Measurements from ENCODE around the gene ARHGEF33. TPM values are rescaled to one million over a fixed set of nuclear protein-coding genes. Genes with fewer than 3 reads are reported as not detected.

Gene ARHGEF33
- total RNA-seq, 1 donor from 2014 or later = 4.0 TPM

DNA sequence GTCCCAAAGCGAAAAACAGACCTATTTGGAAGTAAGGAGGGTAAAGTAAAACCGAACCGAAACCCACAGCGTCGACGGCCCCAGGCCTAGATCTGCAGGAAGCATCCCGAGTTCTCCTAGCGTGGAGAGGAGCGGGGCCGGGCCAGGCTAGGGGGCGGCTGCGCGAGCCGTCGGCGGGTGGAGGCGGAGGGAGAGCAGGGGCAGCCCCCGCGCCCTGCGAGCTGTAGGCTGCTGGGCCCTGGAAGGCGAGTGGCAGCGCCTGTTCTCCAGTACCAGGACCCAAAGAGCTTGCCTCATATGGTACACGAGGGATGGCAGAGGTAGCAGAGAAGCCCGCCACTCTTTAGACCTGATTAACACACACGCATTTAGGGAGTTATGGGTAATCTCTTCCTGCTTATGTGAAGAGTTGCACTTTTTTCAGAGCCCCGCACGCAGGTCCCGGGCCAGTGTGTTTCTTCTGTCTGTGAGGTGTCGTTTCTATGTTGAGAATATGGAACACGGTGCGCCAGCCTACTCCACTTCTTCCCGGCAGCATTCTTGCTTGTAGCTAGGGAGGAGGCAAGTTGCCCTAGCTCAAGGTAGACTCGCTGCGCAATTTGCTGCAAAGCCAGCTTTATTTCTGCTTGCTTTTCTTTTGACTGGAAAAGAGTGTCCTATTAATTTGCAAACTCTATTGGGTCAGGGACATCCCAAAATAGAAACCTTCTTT, 71.1 kb downstream of the ARHGEF33 start:
- no peak for DNase-seq

DNA sequence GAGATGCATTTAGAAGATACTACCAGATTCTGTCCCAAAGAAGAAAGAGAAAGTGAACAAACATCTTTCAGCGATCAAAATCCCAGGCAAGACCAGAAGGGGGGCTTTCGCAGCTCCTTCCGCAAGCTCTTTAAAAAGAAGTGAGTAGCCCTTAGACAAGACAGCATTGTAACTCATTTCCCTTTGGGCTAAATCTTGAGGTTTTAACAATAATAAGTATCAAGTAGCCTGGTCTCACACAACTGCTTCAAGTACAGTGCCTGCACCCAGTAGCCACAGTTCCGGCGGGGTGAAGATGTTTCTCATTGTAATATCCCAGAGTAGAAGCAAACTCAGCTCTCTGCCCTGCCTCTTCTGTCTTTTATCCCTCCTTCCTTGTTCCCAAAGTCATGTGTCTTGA, 76.3 kb downstream of the ARHGEF33 start:
- DNase-seq = no peak

DNA sequence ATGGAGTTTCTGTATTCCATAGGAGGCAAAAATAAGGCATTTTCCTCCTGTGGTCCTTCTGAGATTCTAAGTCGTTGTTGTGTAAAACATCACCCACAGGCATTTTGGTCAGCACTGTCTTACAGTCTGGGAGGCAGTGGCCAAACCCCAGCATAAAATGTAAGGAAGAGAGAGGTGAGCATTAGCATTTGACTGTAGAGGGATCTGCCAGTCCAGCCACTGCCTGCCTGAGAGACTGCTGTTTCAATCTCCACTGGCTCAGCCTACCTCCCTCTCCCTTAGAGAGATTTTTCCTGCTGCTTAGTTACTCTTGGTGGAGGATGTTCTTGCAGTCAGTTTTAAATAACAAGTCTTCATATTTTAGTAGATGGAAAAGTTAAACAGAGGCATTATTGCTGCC, 77.0 kb downstream of the ARHGEF33 start:
- no peak for DNase-seq

DNA sequence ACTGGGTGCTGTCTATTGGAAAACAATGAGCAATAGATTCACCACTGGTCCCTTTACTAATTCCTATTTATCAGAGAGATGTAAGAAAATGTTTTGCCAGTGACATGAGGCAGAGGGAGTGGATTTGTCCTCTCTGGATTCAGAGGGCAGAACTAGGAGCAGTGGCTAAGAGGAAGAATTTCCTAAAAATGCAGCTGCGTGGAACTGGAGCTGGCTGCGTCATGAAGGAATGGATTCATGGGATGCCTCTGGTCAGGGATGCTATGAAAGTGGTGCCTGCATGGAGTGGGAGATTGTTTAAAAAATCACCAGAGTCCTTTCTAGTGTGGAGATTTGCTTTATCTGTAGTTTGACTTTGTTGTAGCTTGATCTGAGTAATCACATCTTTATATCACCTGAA, 78.3 kb downstream of the ARHGEF33 start:
- no peak for DNase-seq

DNA sequence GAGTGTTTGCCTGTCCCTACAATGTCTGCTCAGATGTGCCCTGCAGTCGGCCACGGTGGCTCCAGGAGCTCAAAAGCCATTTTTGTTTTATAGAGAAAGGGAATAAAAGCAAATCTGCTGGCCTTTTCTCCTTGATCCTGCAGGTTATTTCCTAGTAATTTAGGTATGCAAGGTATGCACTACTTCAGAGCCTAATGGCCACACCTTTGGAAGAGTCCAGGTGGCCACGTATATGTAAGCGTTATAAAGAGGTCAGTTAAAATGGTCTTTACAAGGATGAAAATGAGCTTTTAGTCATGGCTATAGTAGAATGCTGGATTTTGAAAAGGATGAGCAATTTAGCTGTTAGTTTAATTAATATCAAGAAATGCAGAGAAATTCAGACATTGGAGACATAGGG, 81.7 kb downstream of the ARHGEF33 start:
- DNase-seq = no peak

DNA sequence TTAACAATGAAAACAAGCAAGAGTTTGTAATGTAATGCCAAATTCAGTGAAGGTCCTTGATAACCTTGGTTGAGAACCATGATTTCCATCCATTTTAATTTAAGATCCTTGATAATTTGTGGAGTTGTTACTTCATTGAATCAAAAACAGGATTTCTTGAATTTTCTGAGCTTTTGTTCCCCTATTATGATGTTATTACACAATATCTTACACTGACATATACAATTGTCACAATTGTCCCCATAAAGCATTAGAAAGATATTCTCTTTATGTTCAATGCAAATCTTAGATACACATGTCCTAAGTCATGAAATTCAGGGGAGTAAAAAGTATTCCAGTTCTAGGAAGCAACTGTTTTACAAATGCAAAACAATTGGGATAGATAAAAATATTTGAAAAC, 83.6 kb downstream of the ARHGEF33 start:
- DNase-seq = no peak

DNA sequence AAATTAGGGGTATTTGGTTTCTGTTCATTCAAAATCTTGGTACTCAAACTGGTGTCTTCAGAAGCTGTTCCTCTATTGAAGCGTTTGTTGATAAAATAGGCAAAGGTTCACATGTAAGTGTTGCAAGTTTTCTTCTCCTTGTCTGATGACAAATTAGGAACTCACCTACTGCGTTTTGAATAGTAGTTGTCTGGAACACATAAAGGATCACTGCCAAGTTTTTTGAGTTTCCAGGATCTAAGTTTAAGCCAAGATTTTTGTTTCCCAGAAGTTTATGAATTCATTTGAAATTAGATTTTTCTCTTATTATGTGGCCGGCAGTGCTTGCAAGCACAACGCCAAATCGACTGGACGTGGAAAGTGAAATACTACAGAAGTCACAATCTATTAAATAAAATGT, 85.4 kb downstream of the ARHGEF33 start:
- DNase-seq = peak; percentile 56

DNA sequence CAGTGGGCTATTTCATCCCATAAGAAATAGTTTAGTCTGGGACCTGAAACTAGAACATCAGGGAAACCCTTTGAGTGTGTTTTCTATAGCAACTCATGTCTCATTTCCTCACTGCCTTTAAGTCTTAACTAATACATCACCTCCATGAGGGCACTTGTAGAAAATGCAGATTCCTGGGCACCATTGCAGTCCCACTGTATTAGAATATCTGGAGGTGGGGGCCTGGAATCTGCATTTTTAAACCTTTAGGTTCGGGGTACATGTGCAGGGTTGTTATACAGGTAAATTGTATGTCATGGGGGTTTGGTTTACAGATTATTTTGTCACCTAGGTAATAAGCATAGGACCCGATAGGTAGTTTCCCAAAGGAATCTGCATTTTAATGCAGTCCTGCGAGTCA, 87.4 kb downstream of the ARHGEF33 start:
- DNase-seq = no peak

DNA sequence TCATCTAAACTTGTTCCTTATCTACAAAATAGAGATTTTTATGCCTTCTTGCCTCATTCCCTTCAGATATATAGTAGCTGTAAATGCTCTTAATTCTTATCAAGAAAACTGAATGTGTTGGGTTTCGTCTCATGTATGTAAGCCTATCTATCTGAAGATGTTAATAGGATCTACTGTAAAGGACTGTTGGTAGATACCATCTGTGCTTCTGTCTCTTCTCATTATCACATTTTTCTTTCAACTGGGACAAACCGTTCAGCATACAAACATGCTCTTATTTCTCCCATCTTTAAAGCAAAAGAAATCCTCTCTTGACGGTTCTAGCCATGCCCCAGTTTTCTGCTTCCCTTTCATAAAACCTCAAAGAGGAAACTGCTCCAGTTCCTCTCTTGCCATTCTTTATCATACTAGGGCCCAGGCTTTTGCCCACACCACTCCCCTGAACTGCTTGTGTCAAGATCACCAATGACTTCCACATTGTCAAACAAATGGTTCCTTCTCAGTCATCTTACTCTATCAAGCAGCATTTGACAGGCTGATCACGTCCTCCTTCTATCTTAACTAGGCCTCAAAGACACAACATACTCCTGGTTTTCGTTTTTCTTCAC, 88.7 kb downstream of the ARHGEF33 start:
- no peak for DNase-seq

DNA sequence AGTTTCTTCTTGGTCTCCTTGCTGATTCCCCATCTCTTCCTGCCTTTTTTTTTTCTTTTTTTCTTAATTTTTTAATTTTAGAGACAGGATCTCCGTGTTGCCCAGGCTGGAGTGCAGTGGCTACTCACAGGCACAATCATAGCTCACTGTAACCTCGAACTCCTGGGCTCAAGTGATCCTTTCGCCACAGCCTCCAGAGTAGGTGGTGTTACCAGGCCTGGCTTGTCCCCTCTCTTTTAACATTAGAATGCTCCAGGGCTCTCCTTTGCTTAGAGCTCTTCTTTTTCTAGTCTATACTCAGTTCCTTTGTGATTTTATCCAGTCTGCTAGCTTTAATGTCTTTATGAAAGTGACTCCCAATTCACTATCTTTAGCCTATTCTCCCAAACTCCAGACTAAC, 89.2 kb downstream of the ARHGEF33 start:
- DNase-seq = no peak

DNA sequence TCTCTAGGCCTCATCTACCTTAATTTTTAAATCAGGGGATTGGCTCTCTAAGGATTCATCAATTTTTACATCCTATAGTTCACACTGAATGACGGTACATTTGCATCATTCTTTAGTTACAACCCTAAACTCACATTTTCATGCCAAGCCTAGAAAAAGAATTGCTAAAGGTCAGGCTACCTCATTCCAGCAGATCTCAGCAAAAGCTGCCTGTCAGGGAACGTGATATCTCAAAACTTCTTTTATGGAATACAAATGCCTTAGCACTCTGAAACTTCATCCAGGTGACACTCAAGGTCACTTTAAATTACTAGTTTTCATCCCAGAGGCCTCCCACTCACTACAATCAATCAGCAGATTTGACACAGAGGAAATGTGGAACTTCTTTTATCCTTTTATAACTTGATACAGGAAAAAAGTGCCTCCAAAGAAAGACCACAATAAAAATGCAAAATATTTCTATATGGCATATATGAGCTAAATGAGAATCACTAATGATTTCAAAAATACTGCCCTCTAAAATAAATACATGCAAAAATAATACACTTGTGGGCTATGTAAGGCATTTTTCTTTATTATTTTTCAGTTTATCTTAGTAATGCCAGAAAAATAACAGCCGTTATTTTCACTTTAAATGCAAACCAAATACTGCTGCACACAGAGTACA, 91.5 kb downstream of the ARHGEF33 start:
- DNase-seq = no peak

DNA sequence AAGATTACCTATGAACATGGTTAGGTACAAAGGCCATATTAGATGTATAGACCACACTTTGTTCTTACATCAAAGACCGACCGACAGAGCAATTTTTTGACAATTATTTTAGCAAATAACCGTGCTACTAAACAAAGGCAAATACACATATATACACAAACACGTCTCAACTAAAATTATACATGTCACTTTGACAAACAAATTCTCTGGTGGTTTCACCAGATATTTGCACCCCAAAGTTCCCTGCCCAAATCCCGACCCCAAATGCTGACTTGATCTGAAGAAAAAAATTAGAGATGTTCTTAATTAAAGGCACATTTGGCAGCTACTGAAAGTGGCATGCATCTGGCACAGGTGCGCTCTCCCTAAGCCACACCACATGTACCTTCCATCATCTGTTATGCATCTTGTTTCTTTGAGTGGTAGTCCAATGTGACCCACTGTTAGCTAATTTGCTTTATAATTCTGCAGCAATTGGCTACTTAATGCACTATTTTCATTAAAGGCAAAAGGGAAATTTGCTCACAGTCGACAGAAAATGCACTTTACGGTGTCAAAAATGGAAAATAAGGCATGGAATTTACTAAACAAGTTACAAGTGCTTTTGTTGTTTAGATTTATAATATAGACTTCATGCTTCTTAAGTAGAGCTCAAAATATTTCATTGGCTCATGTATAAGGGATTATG, 92.1 kb downstream of the ARHGEF33 start:
- DNase-seq = no peak

DNA sequence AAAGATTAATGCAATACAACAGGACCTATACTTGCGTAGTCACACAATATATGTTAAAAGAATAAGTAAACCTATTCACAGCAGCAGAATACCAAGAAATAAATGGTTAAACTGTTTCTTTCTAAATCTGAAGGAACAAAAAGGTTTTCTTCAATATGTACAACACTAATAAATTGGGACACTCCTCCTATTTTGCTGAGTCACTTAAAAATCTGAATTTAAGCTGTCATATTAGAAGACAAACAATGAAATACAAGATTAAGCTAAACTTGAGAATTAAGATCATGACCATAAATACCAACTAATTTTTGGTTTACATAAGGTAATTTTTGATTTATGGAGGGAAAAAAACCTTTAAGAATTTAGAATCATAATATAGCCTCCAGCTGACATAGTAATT, 92.8 kb downstream of the ARHGEF33 start:
- DNase-seq = no peak

DNA sequence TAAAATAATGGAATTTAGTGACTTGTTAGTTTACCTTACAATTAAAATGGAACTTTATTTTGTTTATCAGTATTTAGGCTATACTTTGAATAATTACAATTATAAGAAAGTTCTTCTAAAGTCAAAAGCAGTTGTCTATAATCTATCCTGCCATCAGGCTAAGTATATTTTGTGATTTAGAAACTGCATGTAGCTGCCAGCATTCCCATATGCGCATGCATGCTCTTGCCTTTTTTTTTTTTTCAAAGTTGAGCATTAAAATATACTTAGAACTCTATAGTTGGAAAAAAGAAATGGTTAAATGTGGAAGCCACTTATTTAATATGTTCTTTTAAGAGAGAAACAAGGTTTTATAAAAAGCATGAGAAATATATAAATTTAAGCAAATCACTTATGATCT, 99.0 kb downstream of the ARHGEF33 start:
- no peak for DNase-seq

DNA sequence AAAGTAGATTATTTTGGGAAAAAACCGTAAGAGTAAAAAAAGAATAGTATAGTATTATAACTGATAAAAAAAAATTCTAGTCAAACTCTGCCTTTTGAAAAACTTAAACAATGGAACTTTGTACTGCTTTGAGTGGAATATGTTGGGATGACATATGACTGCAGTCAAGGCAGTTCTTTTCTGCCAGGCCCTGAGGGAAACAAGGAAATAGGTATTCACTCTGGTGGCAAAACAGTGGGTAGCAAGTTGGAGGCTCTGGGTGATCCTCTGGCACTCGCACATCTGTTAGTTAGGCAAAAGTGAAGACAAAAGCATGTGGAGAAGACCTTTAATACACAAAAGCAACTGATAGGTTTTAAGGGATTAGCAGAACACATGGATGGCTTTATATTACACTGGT, 102.2 kb downstream of the ARHGEF33 start:
- no peak for DNase-seq

DNA sequence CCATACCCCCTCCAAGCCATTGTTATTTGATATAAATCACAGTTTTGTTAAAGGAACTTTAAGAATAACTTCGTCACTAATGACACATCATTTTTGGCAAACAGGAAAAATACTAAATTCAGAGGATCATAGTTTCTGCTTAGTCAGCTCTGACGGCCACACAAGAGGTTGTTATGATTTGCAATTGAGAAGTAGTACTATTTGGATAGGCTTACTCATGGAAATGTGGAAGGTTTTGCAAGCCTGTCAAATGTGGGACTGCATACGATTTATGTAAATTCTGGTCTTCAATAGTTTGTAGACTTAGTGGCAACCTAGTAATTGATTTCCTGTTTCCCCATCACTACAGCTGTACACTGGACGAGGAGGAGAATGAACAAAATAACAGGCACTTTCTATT, 108.1 kb downstream of the ARHGEF33 start:
- peak; percentile 24 for DNase-seq

DNA sequence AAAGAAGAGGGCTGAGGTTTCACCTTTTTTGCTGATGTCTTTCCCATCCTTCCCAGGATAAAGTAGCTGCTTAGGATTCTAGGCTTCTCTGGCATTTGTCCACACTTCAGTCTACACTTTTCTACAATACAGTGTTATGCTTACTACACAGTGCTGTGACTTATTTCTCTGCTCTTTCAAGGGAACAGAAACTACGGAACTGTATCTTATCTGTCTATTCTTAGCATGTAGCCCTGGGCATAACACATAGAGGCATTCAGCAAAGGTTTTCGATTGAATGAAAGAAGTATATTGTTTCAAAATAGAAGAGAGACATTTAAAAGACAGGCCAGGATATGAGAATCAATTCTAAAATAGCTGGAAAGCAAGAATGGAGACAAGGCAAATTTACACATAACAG, 110.9 kb downstream of the ARHGEF33 start:
- DNase-seq = no peak

DNA sequence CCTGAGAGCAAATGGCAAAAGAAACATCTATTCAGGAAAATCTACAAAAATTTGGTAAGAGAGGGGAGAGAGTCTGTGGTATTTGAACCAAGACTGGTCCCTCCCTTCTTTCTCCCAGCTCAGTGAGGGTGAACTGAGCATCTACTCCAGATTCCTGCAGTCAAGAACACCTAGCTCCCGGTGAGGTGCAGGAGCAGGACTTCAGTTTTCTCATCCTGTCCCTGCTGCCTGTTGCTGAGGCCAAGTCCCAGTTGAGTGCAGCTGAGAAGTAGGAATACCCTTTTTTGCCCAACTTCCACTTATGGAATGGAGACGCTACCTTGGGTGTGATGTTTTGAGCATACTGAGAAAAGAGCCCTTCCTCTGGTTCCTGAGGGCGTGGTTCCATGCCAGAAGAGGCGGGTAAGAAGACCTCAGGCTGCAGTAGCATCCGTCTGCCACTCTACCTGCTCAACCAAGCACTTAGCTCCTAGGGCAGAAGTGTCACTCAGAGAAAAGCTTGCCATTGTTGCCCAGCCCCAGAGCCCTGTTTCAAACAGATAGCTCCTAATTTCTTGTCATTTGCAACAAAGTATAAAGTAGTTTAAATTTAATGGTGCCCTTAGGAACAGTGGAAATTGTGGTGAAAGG, 118.3 kb downstream of the ARHGEF33 start:
- no peak for DNase-seq

DNA sequence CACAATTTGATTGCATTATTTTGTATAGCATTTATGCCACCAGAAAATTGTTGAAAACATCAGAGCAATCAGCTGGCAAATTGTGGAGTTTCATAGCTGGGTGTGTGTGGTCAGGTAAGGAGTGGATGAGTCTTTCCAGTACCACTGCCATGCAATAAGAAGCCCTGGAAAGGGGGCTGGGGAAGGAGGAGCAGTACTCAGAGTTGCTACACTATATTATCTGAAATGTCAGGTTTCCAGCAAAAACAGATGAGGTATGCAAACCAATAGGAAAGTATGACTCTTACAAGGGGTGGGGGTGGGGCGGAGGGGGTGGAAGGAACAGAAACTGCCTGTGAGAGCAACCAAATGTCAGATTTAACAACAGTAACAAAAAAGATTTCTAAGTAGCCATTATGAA, 119.0 kb downstream of the ARHGEF33 start:
- no peak for DNase-seq

DNA sequence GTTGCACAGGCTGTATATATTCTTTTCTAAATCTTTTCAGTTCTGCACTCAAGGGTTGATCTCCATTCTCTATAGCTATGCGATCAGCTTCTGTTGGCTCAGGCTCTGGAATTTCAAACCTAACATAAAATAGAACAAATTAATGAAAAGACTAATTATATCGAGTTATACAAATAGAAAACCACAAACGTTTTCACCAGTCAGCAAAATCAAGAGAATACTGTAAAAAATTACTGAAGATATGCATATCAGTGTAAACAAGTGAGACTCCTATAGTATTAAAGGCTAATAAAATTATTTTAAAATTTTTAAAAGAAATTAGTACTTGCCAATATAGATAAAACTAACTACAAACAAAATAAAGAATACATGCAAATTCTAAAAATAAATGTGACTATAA, 124.2 kb downstream of the ARHGEF33 start:
- DNase-seq = no peak

DNA sequence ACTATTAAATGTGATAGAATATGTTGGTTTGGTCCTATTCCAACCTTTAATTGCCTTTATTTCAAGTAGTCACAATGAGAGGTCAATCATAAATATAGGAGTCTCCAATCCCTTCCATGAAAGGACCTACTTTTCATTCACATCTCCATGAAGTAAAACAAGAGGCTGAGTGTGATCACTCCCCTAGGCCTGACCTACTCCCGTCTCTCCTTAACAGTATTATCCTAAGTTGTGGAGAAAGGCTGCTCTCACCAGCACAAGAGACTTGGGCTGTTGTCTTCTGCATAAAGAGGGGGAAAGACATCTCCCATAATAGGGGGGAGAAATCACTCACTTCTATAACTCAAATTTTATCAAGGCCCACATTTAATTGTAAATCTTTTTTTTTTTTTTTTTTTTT, 125.7 kb downstream of the ARHGEF33 start:
- no peak for DNase-seq

DNA sequence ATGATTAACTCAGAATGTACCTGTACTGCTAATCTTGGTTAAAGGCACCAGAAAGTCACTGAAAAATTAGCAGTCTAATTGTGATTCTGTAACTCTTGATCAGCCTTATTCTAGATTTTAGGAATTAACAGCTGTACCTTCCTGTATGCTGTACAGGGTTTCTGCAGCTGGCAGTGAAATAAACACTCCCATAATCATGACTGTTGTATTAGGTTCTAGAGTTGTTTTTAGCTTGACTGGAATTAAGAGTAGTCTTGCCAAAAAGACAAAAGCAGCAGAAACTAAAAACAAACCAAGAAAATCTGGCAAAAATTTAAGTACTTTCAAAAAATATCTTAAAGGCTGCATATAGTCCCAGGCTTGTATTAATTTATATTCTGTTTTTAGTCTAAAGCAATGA, 127.7 kb downstream of the ARHGEF33 start:
- peak; percentile 27 for DNase-seq

DNA sequence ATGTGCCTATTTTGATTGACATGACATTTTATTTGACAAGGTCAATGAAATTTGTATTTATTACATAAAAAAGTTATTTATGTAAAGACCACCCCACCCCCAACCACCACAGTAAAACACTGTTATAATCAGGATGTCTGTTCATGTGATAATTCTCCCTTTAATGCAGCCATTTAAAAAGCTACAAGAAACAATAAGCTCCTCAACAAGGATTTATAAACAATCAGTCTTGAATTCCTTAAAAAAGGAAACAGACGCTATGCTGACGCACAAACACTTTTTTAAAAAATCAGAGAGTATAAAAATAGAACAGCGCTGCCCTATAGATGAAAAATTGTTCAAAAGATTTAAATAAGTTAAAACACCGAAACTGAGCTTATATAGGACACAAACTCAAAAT, 129.0 kb downstream of the ARHGEF33 start:
- DNase-seq = peak; percentile 11
